ENCODE measurements around the gene FDXR.
A peak's percentile ranks its signal among the peaks of the same experiment; 100 is the strongest.

Gene FDXR

GRCh38 chr17:74893936-74894671, 21.3 kb upstream of the FDXR start:
- DNase-seq = no peak

DNA sequence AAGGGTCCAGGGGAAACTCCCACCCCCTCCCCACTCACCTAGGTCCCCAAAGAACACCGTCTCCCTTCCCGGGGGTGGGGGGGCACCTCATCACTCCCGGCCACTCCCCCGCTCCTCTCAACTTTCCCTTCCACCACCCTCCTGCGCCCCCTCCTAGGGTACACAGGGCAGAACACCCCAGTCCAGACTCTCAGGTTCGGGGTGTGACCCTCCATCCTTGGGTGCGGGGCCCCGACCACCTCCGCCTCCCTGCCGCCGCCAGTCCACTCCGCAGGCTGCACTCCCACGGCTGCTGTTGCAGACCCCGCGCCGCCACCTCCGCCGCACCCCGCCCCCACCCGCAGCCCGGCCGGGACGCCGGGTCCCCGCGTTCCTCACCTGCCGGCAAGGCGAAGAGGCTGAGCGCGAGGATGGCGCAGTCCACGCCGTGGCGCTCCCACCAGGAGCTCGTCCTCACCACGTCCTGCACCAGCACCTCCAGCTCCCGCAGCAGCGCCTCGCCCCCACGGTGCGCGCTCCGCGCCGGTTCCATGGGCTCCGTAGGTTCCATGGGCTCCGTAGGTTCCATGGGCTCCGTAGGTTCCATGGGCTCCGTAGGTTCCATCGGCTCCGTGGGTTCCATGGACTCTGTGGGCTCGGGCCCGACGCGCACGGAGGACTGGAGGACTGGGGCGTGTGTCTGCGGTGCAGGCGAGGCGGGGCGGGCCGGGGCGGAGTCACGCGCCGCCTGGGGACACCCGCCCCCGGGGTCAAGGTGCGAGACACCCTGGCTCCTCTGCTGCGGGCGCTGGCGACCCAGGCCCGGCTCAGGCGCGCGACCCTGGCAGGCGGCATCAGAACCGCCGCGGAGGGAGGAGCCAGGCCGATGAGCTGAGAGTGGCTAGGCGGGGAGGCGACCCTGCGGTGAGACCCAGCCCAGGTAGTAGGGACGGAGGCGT, 20.4 kb upstream of the FDXR start, which contains the start of gene FADS6:
Gene FADS6, minus strand, starts transcription at position 660 of the 938 bp plus-strand sequence. Its CDS starts 38 bp downstream, at position 622.
- DNase-seq = no peak

- no peak for DNase-seq
Observed at GRCh38 chr17:74892013-74892841, 19.4 kb upstream of the FDXR start.

DNA sequence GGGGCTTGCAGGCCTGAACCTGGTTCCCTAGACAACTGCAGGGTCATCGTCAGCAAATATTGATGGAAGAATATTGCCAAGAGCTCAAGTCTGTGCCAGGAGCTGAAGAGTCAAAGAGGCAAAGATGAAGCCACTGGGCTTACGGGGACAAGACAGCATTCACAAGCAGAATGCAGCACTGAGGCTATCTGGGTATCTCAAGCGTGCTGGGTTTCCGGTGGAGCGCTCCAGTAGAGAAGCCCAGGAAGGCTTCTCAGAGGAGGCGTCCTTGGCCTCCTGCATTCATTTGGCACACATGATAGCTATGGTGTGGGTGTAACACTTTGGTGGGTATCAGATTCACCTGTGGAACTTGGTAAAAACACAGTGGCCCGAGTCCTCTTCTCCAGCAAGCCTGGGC, 17.8 kb upstream of the FDXR start:
- DNase-seq = no peak

DNA sequence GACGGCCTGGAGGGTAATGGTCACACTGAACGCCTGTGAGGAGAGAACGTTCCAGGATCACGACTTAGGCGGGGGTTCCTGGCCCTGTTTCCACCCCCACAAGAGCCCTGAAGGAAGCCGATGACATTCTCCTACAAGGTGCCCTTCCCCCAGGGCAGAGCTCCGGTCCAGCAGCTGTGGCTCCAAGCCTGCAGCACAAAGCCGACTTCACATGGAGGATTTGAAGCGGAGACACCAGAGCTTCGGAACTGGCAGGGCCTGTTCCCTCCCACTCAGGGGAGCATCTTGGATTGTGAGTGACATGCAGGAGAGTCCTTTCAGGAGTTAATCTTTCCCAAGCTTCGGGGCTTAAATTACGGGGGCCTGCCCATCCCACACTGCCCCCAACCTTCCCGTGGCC, 15.7 kb upstream of the FDXR start:
- no peak for DNase-seq

DNA sequence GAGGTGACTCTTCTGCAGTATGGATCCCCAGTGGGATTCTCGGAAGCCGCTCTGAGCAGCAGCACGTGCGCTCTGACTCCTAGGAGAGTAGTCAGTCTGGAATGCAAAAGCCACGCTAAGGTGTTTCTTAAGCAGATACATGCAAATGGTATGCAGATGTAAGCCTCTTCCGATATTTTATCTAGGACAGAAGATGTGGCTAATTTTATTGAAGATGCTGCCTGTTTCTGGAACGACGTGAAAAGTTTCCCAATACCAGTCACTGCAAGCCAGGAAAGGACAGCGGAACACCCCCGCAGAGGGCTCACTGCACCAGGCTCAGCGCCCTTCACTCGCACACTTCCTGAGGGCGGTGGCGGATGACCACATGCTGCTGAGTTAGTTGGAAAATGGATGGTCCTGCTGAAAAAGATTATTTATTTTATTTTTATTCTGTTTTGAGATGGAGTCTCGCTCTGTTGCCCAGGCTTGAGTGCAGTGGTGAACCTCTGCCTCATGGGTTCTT, 10.5 kb upstream of the FDXR start:
- DNase-seq = no peak

- no peak for DNase-seq
Observed at GRCh38 chr17:74882517-74883240, 9.9 kb upstream of the FDXR start.

DNA sequence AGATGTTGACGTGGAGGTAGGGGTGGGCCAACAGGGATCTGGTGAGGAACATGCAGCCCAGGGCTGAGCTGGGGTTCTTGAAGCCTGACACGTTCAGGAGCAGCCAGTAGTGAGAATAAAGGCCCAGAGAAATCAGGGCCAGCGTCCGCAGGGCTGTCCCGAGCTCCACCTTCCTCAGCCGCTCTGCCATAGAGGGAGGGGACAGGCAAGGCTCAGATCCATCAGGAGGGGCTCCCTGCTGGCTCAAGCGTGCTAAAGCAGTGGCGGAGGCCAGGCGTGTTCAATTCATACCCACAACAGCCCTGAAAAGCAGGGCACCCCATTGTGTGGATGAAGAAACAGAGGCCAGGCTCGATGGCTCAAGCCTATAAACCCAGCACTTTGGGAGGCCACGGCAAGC, 8.3 kb upstream of the FDXR start:
- DNase-seq = no peak

GRCh38 chr17:74879308-74879707, 6.5 kb upstream of the FDXR start:
- DNase-seq = no peak

DNA sequence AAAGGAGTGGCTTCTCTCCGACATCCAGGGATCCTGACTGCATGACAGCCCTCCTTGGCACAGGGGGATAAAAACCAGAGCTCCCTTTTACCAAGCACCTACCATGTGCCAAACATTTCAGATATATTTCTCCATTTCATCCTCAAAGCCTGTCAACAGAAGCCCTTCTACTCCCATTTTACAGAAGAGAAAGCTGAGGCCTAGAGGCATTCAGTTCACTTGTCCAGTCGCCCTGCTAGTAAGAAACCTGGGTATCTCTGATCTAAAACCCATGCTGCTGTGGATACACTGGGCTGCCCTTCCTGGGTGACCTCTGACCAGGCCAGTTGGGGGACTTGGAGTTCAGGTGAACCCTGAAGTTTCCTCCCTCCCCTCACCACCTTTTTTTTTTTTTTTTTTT, 5.9 kb upstream of the FDXR start:
- no peak for DNase-seq

DNA sequence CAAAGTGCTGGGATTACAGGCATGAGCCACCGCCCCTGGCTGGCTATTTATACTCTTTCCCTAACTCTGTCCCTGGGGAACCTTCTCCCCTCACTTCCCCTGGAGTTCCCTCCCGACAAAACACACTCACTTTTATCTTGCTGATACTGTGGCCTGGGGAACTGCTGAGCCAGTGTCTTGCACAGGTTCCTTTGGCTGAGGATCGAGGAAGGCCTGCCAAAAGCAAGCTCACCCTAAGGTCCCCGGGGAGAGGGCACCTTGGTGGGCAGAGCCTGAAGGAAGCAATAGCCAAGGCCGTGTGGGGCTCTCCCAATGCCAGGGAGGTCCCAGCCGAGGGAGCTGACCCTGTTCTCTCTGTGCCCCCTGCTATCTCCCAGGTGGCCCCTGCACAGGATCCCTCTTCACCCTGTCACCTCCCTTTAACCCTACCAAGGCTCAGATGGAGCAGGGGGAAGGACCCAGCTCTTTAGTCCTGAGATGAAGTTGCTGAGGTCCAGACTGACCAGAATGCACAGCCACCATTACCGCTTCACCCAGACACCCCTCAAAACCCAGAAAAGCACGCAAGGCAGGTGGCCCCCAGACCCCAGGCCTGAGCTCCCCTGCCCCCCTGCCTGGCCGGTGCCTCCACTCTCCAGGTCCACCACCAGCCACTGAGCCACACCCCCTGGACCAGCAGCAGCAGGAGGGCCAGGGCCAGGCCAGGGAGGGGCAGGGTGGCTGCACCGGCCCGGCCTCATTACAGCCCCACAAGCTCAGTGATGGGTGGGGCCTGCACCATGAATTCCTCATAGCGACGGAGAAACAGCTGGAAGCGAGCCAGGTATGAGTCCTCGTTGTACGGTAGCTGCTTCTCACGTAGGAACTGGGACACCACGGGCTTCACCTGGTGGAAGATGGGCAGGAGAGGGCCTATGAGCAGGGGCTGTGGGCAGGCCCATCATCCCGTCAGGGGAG, 5.1 kb upstream of the FDXR start:
- peak; percentile 23 for DNase-seq

- DNase-seq = no peak
Observed at GRCh38 chr17:74875977-74876593, 3.3 kb upstream of the FDXR start.

DNA sequence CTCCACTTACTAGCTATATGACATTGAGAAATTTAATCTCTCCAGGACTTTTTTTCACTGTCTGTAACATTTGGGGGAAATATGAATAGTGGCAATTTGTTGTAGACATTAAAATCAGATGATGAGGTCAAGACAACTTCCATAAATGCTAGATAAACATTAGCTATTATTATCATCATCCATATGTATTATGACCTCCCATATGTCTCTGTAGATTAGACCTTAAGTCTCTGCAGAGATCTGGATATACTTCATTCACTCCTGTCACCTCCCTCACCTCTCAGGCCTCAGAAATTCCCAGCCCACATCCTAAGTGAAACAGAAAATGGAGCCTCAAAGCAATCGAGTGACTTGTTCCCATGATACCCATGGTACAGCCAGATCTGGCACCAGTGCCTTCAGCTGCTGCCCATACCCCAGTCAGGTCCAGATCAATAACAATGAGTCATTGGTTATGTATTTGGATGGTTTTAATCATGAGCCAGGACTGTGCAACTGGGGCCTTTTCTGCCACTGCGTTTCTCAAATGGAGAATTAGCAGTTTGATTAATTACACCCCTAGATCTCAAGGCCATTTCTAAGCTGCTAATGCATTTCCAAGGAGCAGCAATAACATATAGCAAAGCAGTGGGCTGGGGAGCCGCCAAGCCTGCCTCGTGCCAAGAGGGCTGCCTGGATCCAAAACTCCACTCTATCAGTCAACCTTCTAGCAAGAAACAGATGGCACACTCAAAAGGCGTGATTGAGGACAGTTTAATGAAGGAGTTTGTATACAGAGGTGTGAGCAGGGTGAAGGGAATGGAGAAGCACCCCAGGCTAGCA, 2.6 kb upstream of the FDXR start:
- no peak for DNase-seq

DNA sequence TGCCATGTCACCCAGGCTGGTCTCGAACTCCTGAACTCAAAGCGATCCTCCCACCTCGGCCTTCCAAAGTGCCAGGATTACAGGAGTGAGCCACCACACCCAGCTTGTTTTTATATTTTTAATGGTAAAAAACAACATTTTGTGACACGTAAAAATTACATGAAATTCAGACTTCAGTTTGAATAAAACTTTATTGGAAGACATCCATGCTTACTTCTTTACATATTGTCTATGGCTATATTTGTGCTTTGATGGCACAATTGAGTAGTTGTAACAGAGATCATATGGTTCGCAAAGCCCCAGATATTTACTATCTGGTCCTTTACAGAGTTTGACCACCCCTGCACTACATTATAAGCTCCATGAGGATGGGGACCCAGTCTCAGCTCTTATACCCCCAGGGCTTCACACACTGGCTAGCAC, 1.8 kb upstream of the FDXR start:
- DNase-seq = no peak

- peak; percentile 23 for DNase-seq
Observed at GRCh38 chr17:74873874-74874614, 1.2 kb upstream of the FDXR start.

- peak; percentile 100 for DNase-seq
Observed at GRCh38 chr17:74873037-74873873, 461 bp upstream of the FDXR start.

DNA sequence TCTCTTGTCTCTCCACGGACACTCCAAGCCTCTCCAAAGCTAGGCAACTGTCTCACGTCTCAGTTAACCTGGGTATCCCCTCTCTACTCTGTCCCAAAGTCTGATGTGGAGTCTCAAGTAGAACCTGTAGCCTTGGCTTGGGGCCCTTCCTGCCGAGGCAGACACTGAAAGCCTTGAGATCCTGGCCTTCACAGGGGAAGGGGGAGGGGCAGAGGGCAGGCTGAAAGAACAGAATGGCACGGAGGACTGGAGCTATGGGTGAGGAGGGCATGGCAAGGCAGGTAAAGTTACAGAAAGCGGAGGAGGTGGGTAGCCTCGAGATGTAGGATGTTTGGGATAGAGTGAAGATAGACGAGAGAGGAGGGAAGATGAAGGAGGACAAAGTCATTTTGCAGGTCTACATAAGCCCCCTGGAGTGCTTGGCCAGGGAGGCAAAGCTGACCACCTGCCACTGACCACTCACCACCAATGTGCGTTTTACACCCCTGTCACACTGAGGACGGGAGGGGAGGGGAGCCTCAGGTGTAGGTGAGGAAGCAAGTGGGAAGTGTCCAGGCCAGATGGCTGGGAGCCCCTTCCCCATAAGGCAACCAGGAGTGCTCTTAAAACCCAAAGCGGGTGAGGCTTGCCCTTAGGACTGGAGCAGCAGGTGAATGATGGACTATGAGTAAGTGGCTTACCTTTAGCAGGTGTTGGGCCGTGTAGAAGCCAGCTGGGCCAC, 1.3 kb downstream of the FDXR start:
- DNase-seq = no peak

All from HCEC 1CT (cell line).